ENCODE measurements around the gene ATP9A.
"Not testable (repeated sequence)": the region's sequence is repeated elsewhere in the genome, so short reads cannot be mapped to it uniquely, and the experiment has no call there.

Gene ATP9A

GRCh38 chr20:51790256-51790655 lies 22.1 kb upstream of the ATP9A start:
- DNase-seq: no peak

DNA sequence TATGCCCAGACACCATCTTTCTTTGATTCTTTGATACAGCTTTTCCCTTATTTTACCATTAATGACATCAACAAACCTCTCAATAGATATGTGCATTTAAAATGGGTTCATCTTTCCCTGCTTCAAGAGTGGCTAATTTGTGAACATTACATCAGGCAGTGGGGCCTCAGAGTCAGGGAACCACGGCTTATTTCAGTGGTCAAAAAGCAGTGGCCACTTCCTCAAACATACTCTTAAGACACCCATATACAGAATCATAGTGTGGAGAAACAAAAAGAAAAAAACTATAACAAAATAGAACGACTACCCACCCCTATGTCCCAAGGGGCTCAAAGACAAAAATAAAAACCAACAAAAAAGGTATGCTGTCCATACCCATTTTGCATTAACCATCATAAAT lies 21.2 kb upstream of the ATP9A start:
- DNase-seq: no peak

GRCh38 chr20:51788822-51789221 lies 20.6 kb upstream of the ATP9A start:
- DNase-seq: no peak

DNA sequence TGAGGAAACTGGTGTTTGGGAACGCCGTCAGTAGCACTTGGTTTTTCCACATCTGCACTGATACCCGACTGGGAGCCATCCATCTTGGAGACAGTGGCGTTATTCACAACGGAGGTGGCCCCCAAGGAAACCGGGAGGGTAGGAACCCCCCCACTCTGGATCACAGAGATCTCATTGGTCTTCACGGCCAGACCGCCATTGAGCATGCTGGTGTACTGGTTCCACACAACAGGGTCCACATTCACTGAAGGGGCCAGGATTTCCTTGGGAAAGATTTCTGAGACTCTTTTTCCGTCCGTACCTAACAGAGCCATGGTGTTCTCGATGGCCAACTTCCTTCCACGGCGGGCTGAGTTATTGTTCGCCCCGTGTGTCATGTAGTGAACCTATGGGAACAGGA lies 16.1 kb upstream of the ATP9A start:
- DNase-seq: no peak

GRCh38 chr20:51778229-51778759 lies 10.1 kb upstream of the ATP9A start:
- DNase-seq: not testable (repeated sequence)

DNA sequence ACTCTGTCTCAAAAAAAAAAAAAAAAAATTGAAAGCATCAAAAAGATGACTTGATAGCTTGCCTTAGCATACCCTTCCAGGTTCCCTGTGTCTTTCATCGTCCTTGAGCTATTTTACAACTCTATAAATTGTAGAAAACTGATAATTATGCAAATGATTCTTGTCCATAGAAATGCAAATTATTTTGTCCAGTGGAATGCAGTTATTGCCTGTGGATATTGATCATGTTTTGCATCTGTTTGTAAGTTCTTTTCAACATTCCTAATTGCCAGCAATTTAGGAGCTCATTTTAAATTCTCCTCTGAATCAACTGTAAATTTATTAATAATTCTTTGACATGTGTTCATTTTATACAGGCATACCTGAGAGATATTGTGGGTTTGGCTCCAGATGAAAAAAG lies 7.1 kb upstream of the ATP9A start:
- DNase-seq: no peak

DNA sequence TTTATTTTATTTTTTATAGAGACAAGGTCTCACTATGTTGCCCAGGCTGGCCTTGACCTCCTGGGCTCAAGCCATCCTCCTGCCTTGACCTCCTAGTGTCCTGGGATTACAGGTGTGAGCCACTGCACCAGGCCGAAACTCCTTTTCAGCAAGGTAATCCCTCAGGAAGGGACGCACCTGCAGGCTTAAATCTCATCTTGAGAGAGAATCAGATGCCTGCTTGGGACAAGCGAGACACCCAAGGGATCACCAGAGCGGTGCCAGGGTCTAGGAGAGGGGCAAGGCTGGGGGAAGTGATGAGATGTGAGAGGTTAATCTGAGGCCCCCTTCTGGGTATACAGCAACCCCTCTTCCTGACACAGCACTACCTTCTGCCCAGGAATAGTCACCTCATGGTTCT lies 4.0 kb upstream of the ATP9A start:
- DNase-seq: no peak

GRCh38 chr20:51769976-51770615 lies 1.9 kb upstream of the ATP9A start:
- DNase-seq: no peak

DNA sequence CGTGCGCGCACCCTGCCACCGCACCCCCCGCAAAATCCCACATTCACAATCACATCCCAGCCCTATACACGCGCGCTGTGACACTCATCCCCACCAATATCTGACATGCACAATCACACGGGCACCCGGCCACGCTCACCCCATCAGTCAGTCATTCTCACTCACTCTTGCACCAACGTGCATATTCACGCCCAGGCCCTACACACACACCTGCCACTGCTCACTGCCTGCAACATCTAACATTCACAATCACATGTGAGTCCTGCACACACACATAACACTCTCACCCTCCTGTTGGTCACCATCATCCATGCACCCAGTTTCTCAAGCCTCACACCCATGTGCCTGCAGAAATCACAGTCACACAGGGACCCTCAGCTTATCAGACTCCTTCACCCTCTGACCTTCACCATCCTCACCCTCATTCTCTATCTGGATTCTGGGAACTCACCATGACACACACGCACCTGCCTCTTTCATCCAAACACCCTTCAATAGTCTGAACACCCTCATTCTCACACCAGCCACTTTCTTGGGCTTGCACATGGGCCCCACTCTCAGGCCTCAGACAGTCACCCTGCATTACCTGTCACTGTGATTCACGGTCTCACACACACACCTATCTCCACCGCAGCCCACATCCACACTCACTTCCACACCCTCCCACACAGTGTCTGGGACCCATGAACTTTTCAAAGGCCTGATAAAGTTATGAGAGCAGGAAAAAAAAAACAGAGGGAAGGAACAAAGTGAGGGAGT lies 748 bp upstream of the ATP9A start:
- no peak for DNase-seq

- peak; percentile 94 for DNase-seq
These were observed 960 bp downstream of the ATP9A start for GRCh38 chr20:51766994-51767866.

DNA sequence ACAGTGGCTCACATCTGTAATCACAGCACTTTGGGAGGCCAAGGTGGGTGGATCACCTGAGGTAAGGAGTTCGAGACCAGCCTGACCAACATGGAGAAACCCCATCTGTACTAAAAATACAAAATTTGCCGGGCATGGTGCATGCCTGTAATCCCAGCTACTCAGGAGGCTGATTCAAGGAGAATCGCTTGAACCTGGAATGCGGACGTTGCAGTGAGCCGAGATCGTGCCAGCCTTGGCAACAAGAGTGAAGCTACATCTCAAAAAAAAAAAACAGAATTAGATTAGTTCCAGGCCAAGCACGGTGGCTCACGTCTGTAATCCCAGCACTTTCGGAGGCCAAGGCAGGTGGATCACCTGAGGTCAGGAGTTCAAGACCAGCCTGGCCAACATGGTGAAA lies 2.8 kb downstream of the ATP9A start:
- not testable (repeated sequence) for DNase-seq

- DNase-seq: no peak
These were observed 4.1 kb downstream of the ATP9A start for GRCh38 chr20:51763965-51764602.

DNA sequence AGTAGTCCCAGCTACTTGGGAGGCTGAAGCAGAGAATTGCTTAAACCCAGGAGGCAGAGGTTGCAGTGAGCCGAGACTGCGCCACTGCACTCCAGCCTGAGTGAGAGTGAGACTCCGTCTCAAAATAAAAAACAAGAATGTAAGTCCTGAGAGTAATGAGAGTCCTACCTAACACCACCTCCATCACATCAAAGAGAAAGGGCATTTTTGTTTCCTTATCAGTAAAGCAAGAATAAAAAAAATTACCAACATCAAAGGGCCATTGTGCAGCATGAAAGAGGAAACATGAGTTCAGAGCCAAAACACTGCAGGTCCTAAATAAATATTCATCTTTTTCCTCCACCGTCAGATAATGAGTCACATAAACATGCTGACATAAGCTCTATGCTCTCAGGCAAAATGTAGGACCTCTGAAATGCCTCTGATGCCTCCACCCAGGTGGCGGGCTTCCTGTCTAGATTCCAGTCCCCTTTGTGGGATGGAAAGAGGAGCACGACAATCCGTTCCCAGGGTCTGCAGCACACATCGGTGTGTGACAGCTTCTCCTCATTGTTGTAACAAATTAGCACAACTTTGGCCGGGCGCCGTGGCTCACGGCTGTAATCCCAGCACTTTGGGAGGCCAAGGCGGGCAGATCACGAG lies 7.2 kb downstream of the ATP9A start:
- DNase-seq: no peak

DNA sequence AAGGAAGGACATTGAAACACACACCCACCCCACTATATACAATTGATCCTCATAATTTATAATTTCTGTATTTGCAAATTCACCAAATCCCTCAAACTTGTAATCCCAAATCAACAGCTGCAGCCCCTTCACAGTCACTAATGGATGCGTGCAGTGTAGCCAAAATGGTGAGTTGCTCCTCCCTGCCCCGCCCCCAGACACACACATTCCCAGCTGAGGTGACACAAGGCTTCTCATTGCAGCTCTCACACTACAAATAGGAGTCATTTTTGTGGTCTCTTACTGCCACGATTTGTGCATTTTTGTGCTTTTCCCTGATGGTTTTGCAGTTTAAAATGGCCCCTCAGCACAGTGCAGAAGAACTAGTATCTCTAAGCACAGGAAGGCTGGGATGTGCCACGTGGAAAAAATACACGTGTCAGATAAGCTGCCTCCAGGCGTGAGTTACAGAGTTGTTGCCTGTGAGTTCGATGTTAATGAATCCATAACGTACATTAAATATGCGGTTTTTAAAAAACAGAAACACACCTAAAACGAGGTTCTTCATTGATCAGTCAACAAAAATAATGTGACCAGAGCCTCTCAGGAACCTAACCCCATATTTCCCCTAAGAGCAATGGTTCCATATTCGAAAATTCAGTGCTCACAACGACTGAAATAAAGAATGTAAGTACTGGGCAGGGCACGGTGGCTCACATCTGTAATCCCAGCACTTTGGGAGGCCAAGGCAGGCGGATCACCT lies 8.2 kb downstream of the ATP9A start:
- DNase-seq: no peak

- DNase-seq: no peak
These were observed 9.1 kb downstream of the ATP9A start for GRCh38 chr20:51758978-51759544.

GRCh38 chr20:51757226-51757625 lies 11.0 kb downstream of the ATP9A start:
- DNase-seq: no peak

DNA sequence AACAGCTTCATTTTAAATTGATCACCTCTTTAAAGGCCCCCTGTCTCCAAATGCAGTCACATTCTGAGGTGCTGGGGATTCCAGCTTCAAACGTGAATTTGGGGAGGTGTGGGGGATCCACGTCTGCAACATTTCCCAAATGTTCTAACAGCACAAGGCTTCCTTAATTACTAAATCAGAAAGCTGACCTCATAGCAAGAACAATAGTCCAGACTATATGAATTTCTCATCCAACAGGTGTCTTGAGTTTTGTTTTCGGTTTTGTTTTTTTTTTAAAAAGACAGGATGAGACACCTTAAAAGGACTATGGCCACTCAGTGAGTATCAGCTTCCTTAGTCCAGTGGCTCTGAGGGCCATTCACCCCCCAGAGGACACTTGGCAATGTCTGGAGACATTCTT lies 11.5 kb downstream of the ATP9A start:
- DNase-seq: no peak

GRCh38 chr20:51753220-51753619 lies 15.0 kb downstream of the ATP9A start:
- not testable (repeated sequence) for DNase-seq

GRCh38 chr20:51752343-51752951 lies 15.7 kb downstream of the ATP9A start:
- DNase-seq: no peak

- DNase-seq: no peak
These were observed 17.3 kb downstream of the ATP9A start for GRCh38 chr20:51750770-51751388.

Data from DMS79 (cell line).